IPS DF 6.9 (cell line): ENCODE measurements around the gene KATNAL2.
A peak's percentile ranks its signal among the peaks of the same experiment; 100 is the strongest.

Source experiments
- DNase-seq: peaks from one replicate; pipeline ENCODE4 v3.0.0-alpha.2; 2013; ENCODE audit warnings: low read depth, low spot score
- H3K27ac ChIP-seq: one replicate; pipeline ENCODE4 v1.5.1; 2013; ENCODE audit warnings: low read length, control low read depth
- H3K27me3 ChIP-seq: 2 replicates; pipeline ENCODE4 v1.6.1; 2013; ENCODE audit warnings: mild to moderate bottlenecking, low read length; ENCODE audit not compliant: control insufficient read depth, insufficient read depth
- H3K36me3 ChIP-seq: 2 replicates; pipeline ENCODE4 v1.6.1; 2013; ENCODE audit warnings: low read length; ENCODE audit not compliant: control insufficient read depth, insufficient read depth
- H3K4me1 ChIP-seq: 2 replicates; pipeline ENCODE4 v1.6.1; 2013; ENCODE audit warnings: low read length; ENCODE audit not compliant: control insufficient read depth, insufficient read depth
- H3K4me3 ChIP-seq: 2 replicates; pipeline ENCODE4 v1.5.1; 2013; ENCODE audit warnings: mild to moderate bottlenecking, low read length
- H3K9me3 ChIP-seq: 2 replicates; pipeline ENCODE4 v1.6.1; 2013; ENCODE audit warnings: low read length, inconsistent platforms; ENCODE audit not compliant: control insufficient read depth, insufficient read depth
- WGBS: extraction: QIAGEN DNeasy Blood & Tissue Kit; methylation state at CpG from one replicate; pipeline ENCODE4 v1.1.7; 2013; ENCODE audit warnings: mixed read lengths, missing lambda C conversion rate; ENCODE audit not compliant: insufficient read length, insufficient coverage; 5-methylcytosine and 5-hydroxymethylcytosine counted together

The KATNAL2 gene

DNA sequence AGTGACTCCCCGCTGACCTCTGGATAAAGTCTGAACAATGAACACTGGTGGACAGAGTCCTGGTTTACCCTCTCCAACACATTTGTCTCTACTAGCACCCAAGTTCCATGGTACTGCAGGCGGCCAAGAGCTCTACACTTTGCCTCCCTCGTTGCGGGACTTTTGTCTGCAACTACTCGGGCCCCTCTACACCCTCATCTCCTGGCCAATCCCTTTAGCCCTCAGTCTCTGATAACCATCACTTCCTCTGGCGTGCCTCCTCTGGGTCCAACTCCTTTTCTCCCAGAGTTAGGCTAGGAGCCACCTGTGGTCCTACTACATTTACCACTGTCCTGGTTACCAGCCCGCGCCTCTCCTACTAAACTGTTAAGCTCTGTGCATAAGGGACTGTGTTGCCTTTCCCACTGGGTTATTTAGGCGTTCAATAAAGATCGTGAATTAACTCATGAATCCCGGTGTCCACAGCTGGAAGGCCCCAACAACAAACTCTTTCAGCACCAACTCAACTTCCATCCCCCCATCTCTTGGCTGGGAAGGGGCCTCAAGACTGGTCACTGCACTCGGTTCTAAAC, 232.1 kb downstream of the KATNAL2 start:
- peak overlapping the region; percentile 58; the same call in 1 of the 2 replicates for H3K4me3 ChIP-seq
- no peak for DNase-seq
- no peaks in the 10 kb centered on the region for H3K9me3 ChIP-seq
- no peak overlapping the region for H3K27ac ChIP-seq
- peaks cover 1% of the 10 kb centered on the region; the same call in 1 of the 2 replicates for H3K4me1 ChIP-seq
- H3K27me3 ChIP-seq = no peaks in the 10 kb centered on the region
- WGBS = no CpG with 5 or more reads among the region's 12 CpGs
- H3K36me3 ChIP-seq = no peaks in the 10 kb centered on the region

DNA sequence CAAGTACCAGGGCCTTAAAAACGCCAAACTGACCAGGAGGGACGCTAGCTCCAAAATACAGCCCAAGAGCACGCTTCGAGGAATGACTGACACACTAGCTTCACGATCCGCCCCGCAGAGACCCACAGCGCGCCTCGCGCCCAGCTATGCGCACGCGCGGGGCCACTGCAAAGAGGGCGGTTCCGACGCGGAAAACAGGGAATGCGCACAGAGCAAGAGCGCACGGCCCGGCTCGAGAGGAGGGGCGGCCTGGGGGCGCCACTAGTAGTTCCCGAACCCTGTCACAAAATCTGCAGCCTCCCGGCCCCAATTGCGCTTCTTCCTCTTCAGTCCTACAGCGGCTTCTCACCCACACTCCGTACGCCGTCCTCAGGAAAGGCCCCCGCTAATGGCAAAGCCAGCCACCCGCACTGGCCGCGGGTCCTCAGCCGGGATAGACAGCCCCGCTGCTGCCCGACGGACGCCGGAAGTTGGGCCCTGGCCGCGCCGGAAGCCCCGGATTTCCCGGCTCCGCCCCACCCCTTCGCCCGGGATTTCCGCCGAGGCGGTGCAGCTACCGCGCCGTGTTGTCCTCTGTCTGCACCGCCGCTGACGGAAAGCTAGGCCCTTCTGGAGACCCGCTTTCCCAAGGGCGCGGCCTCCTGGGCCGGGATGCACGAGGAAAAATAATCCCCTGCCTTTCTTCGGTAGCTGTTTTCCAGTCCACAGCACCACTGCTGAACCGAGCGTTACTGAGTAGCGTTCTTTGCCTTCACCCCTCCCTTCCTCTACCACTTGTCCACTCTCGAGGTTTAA, 232.8 kb downstream of the KATNAL2 start, which contains the start of gene HDHD2:
Gene HDHD2 (minus strand): TSS at position 472 of the 795 bp plus-strand sequence. CDS start 14,061 bp downstream, outside the sequence.
- Histone ChIP-seq H3K27ac (no peak within 1 kb of the TSS), H3K9me3 (no peaks in the 10 kb centered on the region), H3K4me1 (peaks cover 1% of the 10 kb centered on the region; the same call in 1 of the 2 replicates), H3K36me3 (no peaks in the 10 kb centered on the region), H3K27me3 (no peaks in the 10 kb centered on the region), H3K4me3 (peak within 1 kb of the TSS; percentile 58)
- peak; percentile 52 for DNase-seq
- WGBS = no CpG with 5 or more reads among the region's 70 CpGs

DNA sequence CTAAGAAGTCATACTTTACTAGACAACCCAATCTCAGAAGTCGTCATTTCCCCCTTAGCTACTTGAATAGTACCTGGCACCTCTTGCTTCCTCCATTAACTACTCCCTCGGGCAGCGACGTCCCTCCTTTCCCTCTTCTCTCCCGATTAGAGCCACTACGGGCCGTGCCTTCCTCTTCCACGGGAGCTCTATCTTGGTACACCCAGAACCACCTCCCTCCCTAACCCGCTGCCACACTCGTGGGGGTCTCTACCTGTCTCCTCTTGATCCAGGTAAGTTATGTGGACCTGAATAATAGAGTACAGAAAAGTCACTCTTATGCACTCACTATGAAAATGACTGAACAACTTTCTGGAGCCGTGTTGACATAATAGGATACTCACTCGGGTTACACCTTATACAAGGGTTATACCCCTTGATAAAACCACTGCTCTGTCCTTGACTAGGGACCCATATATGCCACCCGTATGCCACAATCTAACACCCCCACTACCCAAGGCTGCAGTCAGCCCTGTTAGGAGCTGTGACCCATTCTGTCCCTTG, 233.5 kb downstream of the KATNAL2 start:
- H3K9me3 ChIP-seq = no peaks in the 10 kb centered on the region
- peak overlapping the region; percentile 58; the same call in 1 of the 2 replicates for H3K4me3 ChIP-seq
- H3K36me3 ChIP-seq = no peaks in the 10 kb centered on the region
- H3K4me1 ChIP-seq = peaks cover 1% of the 10 kb centered on the region; the same call in 1 of the 2 replicates
- H3K27me3 ChIP-seq = no peaks in the 10 kb centered on the region
- H3K27ac ChIP-seq = no peak overlapping the region
- WGBS = no CpG with 5 or more reads among the region's 13 CpGs
- DNase-seq = no peak

DNA sequence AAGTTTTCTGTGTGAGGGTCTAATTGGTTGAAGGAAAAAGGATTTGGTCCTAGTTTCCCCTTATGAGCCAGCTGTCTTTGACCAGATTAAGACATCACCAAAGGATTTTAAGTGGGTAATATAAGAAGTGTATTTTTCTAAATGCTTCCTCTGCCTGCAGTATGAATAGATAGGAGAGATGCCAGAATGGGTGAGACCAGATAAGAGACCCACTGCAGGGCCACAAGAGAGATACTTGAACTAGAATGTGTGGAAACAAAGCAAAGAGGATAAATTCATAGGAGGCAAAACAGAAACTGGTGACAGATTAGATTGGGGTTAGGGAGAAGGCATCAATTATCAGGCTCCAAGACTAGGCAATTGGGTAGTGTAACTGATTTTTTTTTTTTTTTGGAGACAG, 234.0 kb downstream of the KATNAL2 start:
- H3K27me3 ChIP-seq = no peaks in the 10 kb centered on the region
- no peak for DNase-seq
- H3K36me3 ChIP-seq = no peaks in the 10 kb centered on the region
- H3K4me1 ChIP-seq = peaks cover 1% of the 10 kb centered on the region; the same call in 1 of the 2 replicates
- H3K27ac ChIP-seq = no peak overlapping the region
- H3K9me3 ChIP-seq = no peaks in the 10 kb centered on the region
- H3K4me3 ChIP-seq = no peak overlapping the region
